Measurements from ENCODE around the gene TSKS.

The TSKS gene, protein sequence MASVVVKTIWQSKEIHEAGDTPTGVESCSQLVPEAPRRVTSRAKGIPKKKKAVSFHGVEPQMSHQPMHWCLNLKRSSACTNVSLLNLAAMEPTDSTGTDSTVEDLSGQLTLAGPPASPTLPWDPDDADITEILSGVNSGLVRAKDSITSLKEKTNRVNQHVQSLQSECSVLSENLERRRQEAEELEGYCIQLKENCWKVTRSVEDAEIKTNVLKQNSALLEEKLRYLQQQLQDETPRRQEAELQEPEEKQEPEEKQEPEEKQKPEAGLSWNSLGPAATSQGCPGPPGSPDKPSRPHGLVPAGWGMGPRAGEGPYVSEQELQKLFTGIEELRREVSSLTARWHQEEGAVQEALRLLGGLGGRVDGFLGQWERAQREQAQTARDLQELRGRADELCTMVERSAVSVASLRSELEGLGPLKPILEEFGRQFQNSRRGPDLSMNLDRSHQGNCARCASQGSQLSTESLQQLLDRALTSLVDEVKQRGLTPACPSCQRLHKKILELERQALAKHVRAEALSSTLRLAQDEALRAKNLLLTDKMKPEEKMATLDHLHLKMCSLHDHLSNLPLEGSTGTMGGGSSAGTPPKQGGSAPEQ

DNA sequence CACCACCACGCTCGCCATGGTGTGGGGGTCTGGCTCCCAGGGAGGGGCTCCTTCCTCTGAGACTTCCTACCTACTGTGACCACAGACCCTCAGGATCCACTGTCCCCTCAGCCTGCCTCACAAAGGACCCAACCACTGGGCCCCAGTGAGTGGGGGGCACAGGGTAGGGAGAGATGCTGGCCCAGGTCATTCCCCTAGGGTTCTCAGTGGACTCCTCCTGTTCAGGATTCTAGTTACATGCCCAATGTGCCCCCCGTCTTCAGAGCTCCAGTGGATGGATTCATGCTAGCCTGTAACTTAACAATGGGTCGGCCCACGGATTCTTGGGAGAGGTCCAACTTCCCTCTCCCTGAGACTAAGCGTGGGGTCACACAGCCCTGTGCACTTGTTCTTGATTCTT is at the start of gene TSKS:
Gene TSKS, minus strand, starts transcription at position 77 of the 400 bp plus-strand sequence. Its CDS starts 59 bp downstream, at position 18.
- no peak for DNase-seq

DNA sequence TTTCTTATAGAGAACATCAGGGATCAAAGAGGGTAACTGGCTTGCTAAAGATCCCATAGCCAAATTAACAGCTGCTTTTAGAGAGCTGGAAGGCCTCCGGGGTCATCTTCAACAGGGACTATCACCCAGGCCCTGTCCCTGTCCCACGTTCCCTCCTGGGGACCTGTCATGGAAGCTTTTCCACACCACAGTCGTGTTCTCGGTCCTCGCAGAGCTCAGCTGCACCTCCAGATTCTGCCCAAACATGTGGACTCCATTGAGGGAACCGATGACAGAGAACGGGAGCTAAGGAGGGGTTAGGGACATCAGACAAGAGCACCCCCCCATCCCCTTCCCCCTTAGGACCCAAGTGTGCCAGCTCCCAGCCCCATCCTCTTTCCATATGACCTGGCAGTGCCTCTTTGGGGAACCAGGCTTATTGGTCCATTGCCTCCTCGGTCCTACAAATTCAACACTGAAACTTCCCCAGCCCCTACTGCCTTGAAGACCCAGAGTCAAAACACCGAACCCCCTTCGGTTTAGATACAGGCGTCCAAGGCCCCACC is 49.4 kb upstream of the TSKS start:
- no peak for DNase-seq

DNA sequence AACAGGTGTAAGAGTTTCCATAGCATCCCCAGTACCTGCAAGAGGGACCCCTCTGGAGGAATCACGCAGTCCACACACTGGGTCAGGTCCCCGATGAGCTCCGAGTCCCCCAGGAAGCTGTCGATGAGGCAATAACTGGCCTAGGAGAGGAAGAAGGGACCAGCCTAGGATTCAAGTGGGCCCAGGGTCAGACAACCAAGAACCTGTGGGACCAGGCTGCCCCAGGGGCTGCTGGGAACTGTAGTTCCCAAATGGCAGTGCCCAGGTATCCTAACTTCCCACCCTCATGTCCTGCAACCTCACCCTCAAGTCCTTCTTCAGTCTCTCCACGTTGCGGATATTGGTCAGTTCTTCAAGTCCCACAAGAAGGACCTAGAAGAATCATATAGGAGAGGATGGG is 48.2 kb upstream of the TSKS start:
- DNase-seq, result no peak

DNA sequence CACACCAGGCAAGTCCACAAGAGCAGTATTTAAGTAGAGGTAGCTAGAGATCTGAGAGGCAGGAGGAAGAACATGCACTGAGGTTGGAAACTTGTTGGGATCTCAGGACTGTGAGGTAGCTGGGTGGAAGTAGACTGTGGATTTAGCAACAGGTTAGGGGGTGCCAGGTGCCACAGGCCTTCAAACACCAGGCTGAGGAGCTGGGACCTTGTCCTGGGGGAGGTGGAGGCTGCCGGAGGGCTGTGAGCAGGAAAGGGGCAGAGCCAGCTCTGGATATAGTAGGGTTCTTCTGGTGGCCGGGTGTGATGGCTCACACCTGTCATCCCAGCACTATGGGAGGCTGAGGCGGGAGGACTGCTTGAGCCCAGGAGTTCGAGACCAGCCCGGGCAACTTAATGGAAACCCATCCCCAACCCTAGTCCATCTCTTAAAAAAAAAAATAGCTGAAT is 46.9 kb upstream of the TSKS start:
- no peak for DNase-seq

DNA sequence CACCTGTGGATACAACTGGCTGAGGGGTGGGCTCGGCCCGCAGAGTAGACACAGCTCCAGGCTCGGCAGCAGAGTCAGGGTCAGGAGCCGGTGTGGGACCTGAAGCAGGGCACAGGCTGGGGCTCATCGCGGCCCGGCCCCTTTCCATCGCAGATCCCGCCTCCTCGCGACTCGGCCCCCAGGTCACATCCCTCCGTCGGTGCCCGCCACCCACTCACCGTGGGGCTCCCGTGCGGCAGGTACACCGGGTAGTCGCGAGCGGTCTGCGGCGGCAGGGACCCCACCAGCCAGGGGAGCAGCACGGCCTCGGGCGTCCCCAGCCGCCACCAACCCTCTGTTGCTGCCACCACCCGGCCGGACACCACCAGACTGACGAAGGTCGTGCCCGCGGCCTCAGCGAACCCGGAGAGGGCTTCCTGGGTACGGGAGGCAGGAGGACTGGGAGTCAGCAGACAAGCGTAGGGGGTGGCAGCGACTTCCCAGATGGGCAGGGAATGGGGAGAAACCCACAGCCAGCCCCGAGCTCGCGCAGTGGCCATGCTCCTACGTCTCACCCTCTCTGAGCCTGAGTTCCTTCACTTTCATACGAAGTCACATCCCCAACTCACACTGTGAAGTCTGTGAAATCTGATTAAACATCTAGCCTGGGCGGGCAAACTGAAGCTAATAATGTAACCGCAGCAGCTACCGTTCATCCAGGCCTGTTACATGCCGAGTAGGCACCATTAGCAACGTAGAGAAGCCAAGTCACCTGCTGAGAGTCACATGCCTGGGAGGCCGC is 46.2 kb upstream of the TSKS start:
- no peak for DNase-seq

DNA sequence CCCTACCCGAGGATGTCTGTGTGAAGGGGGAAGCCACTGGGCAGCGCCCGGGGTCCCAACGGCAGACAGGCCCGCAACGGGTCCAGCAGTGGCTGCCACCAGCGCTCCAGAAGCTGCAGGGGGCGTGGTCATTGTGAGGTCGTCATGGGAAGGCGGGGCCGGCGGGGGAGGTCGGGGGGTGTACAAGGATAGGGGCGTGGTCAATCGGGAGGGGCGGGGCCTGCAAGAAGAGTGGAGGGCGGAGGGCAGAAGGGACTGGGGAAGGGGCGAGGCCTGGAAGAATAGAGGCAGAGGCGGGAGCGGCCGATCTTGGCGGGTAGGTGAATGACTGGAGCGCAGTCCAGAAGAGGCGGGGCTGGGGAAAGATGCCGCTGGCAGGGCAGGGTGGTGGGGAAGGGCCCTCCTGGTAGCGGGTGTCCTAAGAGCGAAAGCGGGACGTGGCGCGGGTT is 45.6 kb upstream of the TSKS start:
- no peak for DNase-seq

DNA sequence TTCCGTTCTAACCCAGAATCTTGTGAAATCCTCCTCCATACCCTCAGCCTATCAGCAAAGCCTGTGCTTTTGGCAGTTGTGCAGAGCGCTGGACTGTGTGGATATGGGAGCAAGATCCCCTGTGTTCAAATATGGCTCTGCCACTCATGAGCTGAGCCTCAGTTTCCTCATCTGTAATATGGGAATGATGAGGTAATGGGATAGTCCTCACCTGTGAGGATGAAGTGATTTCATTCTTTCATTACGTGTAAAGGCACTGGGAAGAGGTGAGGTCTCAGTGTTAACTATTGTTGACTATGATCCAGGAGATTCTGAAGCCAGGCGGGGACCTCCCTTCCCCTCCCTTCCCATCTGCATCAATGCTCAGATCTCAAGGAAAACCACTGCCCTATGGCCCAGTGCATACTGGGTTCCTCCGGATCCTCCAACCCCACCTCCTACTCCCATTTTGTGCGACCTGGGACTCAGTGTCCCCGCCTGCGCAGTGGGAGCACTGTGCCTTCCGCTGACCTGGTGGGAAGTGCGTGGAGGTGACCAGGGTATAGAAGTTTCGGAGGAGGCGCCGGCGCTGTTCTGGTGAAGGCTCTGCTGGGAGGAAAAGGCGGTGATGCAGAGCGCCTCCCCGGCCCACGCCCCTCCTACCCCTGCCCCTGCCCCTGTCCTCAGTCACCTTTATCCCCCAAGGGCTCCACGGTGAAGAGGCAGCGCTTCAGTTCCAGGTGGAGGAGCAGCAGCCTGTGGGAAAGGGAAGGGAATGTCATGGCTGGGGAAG is 45.0 kb upstream of the TSKS start:
- no peak for DNase-seq

DNA sequence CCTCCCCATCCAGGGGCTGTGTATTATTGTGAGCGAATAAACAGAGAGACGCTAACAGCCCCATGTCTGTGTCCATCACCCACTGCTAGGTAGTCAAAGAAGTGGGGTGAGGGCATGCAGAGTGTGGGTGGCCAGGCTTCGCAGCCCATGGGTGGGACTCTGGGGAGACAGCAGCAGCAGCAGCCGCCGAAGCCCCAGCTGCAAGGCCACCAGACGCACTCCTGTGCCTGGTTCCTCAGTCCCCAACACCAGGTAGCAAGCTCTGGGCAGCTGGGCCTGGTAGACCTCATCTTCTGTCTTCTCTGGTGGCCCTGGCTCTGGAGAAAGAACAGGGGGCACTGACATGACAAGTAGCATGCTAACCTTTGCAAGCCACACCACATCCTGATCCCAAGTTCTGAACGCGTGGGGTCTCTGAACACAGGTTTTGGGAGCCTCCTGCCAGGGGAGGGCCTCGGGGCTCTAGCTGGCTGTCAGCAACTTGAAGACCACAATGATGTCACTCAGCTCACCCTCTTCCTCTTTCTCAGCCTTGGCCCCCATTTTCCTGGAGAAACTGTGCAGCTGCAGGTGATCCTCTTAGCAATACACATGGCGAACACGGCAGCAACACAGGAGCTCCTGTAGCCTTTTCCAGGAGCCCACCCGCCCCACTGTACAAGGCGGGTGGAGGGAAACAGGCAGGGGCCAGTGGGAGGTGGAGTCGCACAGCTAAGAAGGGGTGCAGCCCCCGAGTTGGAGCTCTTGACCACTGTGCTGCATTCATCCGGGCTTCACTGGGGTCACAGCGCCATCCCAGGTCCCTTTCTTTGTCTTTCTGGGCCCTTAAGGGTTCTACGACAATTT is 44.2 kb upstream of the TSKS start:
- no peak for DNase-seq

DNA sequence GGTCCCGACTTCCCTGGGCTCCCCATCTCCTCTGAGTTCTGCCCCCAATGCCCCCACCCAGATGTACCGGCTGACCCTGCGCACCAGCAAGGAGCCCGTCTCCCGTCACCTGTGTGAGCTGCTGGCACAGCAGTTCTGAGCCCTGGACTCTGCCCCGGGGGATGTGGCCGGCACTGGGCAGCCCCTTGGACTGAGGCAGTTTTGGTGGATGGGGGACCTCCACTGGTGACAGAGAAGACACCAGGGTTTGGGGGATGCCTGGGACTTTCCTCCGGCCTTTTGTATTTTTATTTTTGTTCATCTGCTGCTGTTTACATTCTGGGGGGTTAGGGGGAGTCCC is 43.5 kb upstream of the TSKS start:
- DNase-seq, result no peak

DNA sequence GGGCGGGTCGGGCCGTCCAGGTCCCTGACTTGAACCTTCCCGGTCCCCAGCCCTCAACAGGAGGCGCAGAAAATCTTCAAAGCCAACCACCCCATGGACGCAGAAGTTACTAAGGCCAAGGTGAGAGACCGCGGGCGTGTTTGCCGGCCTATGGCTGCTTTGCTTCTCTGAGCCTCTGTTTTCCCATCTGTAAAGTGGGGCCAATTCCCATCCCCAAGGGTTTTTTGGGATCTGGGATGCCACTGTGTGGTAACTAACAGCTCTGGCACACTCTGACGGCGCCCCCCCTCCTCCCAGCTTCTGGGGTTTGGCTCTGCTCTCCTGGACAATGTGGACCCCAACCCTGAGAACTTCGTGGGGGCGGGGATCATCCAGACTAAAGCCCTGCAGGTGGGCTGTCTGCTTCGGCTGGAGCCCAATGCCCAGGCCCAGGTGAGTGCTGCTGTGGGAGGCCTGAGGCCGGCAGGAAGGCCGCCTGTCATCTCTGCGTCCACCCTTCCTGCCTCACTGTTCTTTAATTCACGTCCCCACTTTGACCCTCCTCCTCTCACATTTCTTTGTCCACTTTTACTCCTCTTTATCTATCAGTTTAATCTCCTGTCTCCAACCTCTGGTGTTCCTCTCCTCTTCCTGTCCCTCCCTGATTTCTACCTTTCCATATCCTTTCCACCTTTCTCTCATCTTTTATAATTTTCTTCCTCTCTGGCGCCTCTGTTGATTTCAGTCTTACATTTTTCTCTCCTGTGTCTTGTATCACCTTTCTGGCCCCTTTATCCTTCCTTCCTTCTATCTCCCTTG is 42.9 kb upstream of the TSKS start:
- no peak for DNase-seq

DNA sequence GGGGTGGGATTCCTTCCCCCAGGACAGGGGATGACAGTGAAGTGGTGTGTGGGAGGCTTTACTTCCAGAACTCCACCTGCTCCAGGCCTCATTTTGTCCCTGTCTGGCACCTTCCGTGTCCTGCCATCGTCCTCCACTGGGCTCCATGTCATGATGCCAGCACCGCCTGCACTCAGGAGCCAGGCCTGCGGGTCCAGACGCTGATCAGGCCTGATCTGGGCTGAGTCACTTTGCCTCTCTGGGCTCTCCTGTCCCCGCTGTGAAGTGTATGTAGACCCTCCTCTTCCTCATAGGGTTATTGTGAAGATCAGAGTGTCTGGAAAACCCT is 40.4 kb upstream of the TSKS start:
- no peak for DNase-seq

DNA sequence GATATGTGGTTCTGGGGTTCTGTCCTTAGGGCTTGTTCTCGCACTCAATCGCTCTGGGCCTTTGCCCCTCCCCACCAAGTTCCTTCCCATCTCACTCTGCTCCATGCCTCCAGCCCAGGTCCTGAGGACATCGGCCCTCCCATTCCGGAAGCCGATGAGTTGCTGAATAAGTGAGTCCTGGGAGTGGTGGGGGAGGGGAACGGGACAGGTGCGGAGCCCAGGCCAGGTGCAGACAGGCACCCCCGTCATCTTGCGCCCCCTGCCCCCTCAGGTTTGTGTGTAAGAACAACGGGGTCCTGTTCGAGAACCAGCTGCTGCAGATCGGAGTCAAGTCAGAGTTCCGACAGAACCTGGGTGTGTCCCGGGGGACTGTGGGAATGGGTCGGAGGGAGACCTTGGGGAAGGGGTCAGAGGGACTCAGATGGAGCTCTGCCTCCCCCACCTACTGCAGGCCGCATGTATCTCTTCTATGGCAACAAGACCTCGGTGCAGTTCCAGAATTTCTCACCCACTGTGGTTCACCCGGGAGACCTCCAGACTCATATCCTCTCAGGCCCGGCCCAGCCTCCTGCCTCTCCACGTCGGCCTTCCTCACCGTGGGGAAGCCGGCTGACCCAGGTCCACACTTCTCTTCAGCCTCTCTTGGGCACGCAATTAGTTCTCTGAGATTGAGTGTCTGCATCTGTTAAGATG is 39.9 kb upstream of the TSKS start:
- DNase-seq, result no peak

DNA sequence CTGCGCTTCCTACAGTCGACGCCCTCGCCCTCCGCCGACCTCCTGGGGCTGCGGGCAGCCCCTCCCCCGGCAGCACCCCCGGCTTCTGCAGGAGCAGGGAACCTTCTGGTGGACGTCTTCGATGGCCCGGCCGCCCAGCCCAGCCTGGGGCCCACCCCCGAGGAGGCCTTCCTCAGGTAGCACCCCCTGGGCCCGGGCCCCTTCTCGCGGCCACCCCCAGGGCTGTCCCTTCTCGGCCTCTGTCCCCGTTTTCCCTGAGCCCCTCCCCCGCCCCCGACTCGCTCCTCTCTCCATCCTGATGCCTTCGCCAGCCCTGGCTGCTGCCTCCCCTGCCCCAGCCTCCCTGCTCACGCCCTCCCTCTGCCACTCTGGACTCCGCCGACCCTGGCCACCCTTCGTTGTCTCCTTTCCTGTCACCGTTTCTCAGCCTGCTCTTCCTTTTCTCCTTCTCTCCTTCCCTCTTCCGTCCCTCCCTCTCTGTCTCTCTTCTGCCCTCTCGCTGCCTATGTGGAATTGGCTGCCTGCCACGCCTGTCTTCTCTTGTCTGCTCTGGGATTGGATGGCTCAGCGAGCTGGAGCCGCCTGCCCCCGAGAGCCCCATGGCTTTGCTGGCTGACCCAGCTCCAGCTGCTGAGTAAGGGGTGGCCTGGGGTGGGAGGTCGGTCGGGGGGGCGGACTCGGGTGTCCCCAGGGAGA is 39.0 kb upstream of the TSKS start:
- no peak for DNase-seq

DNA sequence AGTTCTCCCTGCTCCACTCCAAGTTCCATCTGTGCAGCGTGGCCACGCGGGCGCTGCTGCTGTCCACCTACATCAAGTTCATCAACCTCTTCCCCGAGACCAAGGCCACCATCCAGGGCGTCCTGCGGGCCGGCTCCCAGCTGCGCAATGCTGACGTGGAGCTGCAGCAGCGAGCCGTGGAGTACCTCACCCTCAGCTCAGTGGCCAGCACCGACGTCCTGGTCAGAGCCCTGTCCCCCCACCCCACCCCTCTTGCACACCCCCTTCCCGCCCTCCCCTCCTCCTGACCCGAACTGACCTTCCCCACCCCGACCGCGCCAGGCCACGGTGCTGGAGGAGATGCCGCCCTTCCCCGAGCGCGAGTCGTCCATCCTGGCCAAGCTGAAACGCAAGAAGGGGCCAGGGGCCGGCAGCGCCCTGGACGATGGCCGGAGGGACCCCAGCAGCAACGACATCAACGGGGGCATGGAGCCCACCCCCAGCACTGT is 38.3 kb upstream of the TSKS start:
- DNase-seq, result no peak

DNA sequence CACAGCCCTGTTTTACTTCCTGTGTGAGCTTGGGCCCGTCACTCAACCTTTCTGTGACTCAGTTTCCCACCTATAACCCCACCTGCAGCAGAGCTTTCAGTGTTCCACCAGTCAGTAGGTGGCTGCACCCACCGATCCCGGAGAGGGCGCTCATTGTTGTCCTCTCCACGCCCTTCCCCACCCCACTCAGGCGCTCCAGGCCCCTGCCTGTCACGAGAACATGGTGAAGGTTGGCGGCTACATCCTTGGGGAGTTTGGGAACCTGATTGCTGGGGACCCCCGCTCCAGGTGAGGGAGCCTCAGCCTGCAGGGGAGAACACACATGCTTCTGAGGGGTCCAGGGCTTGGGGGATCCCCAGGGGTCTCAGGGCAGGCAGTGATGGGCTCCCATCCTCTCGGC is 37.7 kb upstream of the TSKS start:
- no peak for DNase-seq

DNA sequence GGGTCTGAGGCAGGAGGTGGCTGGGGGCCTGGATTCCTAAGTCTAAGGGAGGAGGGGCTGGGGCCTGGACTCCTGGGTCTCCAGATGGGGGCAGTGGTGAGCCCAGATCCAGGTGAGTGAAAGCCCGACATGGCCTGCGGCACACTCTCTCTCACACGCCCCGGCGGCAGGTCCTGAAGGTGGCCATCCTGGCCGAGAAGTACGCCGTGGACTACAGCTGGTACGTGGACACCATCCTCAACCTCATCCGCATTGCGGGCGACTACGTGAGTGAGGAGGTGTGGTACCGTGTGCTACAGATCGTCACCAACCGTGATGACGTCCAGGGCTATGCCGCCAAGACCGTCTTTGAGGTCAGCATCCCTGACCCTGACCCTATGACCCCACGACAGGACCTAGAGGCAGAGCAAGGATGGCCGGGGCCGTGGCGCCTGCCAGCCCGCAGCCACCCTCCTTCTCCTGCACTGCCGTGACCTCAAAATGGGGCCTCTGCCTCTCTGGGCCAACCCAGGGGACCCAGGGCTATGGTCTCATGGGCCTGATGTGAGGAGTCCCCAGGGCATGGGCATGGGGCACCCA is 36.8 kb upstream of the TSKS start:
- no peak for DNase-seq

DNA sequence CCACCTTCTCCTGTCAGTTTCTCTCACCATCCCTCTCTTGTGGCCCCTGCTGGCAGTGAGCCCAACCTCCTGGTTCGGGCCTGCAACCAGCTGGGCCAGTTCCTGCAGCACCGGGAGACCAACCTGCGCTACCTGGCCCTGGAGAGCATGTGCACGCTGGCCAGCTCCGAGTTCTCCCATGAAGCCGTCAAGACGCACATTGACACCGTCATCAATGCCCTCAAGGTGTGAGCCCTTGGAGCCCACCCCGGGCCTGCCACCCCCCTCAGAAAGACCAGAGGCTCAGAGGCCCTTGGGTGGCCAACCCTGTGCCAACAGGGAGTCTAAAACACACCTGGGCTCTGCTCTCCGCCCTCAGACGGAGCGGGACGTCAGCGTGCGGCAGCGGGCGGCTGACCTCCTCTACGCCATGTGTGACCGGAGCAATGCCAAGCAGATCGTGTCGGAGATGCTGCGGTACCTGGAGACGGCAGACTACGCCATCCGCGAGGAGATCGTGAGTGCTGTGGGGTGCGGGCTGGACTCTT is 36.2 kb upstream of the TSKS start:
- DNase-seq, result no peak

DNA sequence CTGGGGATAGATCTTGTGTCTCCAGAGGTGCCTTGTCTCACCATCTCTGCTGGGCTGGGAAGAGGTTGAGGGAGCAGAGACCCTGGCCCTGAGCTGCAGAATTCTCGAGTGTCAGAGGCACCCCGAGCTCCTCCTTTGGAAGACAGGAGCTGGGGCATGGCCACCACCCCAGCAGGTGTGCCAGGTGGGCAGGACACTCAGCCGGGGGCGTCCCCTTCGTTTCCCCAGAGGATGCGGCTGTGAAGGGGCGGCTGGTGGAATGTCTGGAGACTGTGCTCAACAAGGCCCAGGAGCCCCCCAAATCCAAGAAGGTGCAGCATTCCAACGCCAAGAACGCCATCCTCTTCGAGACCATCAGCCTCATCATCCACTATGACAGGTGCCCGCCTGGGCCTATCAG is 35.5 kb upstream of the TSKS start:
- DNase-seq, result no peak

DNA sequence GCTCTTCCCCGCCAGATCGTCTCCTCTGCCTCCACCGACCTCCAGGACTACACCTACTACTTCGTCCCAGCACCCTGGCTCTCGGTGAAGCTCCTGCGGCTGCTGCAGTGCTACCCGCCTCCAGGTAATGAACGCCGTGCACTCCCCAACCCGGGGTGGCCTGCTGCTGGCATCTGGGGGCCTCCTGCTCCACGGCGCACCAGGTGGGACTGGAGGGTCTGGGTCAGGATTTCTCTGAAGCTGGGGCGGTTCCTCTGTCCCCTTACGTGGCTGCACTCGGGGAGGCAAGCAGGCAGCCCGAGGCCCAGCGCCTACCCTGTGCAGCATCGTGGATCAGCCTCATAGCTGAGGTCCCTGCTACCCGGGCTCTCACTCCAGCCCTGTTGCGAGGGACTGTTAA is 32.5 kb upstream of the TSKS start:
- DNase-seq, result no peak

Data from cortex of kidney (tissue), 1 donor.